Measurements from ENCODE around the gene HCAR1. TPM values are rescaled to one million over a fixed set of nuclear protein-coding genes. Genes with fewer than 3 reads are reported as not detected.
"Not testable (repeated sequence)": the region's sequence is repeated elsewhere in the genome, so short reads cannot be mapped to it uniquely, and the experiment has no call there.

Gene HCAR1
- total RNA-seq, 1 donor from 2014 or later, result 7.6 TPM

GRCh38 chr12:122710341-122710740, 20.3 kb downstream of the HCAR1 start:
- H3K9me3 Mint-ChIP-seq; H3K27me3 Mint-ChIP-seq (ENCODE audit: insufficient read depth); H3K4me3 Mint-ChIP-seq; H3K36me3 Mint-ChIP-seq (ENCODE audit: low read depth); intact Hi-C loops (cut with micrococcal nuclease); H3K27ac Mint-ChIP-seq; H3K4me1 Mint-ChIP-seq (ENCODE audit: low read depth); DNase-seq (ENCODE audit: low spot score): not testable (repeated sequence)

- H3K9me3 Mint-ChIP-seq; H3K4me1 Mint-ChIP-seq (ENCODE audit: low read depth); H3K4me3 Mint-ChIP-seq; H3K27me3 Mint-ChIP-seq (ENCODE audit: insufficient read depth); DNase-seq (ENCODE audit: low spot score); H3K36me3 Mint-ChIP-seq (ENCODE audit: low read depth); H3K27ac Mint-ChIP-seq; intact Hi-C loops (cut with micrococcal nuclease): not testable (repeated sequence)
Observed at GRCh38 chr12:122709287-122709686, 21.4 kb downstream of the HCAR1 start.

GRCh38 chr12:122703841-122704240, 26.8 kb downstream of the HCAR1 start:
- H3K4me1 Mint-ChIP-seq (ENCODE audit: low read depth); H3K27me3 Mint-ChIP-seq (ENCODE audit: insufficient read depth); DNase-seq (ENCODE audit: low spot score); H3K36me3 Mint-ChIP-seq (ENCODE audit: low read depth); H3K27ac Mint-ChIP-seq; H3K9me3 Mint-ChIP-seq; intact Hi-C loops (cut with micrococcal nuclease); H3K4me3 Mint-ChIP-seq: not testable (repeated sequence)

- H3K27me3 Mint-ChIP-seq (ENCODE audit: insufficient read depth); H3K4me1 Mint-ChIP-seq (ENCODE audit: low read depth); DNase-seq (ENCODE audit: low spot score); H3K4me3 Mint-ChIP-seq; H3K9me3 Mint-ChIP-seq; H3K36me3 Mint-ChIP-seq (ENCODE audit: low read depth); H3K27ac Mint-ChIP-seq; intact Hi-C loops (cut with micrococcal nuclease): not testable (repeated sequence)
Observed at GRCh38 chr12:122702890-122703611, 27.6 kb downstream of the HCAR1 start, which contains the start of gene HCAR2. Gene HCAR2 (minus strand): TSS chr12:122703357. CDS start chr12:122703283, 74 bp downstream.

- H3K27ac Mint-ChIP-seq; H3K4me3 Mint-ChIP-seq; H3K36me3 Mint-ChIP-seq (ENCODE audit: low read depth); H3K9me3 Mint-ChIP-seq; intact Hi-C loops (cut with micrococcal nuclease); DNase-seq (ENCODE audit: low spot score); H3K27me3 Mint-ChIP-seq (ENCODE audit: insufficient read depth): not testable (repeated sequence)
- H3K4me1 Mint-ChIP-seq (ENCODE audit: low read depth), result peaks cover 10% of the 10 kb centered on the region
Observed at GRCh38 chr12:122701481-122701880, 29.2 kb downstream of the HCAR1 start.

- H3K4me1 Mint-ChIP-seq (ENCODE audit: low read depth), result peaks cover 10% of the 10 kb centered on the region
Observed at GRCh38 chr12:122700038-122700710, 30.5 kb downstream of the HCAR1 start.

GRCh38 chr12:122696922-122697321, 33.7 kb downstream of the HCAR1 start:
- intact Hi-C loops (cut with micrococcal nuclease); H3K27ac Mint-ChIP-seq; H3K4me3 Mint-ChIP-seq; H3K36me3 Mint-ChIP-seq (ENCODE audit: low read depth); H3K9me3 Mint-ChIP-seq; DNase-seq (ENCODE audit: low spot score); H3K27me3 Mint-ChIP-seq (ENCODE audit: insufficient read depth): not testable (repeated sequence)
- H3K4me1 Mint-ChIP-seq (ENCODE audit: low read depth), result peaks cover 10% of the 10 kb centered on the region

More at GRCh38 chr12:122700038-122700710, 30.5 kb downstream of the HCAR1 start:
- DNase-seq (ENCODE audit: low spot score); H3K4me3 Mint-ChIP-seq; H3K27me3 Mint-ChIP-seq (ENCODE audit: insufficient read depth); H3K9me3 Mint-ChIP-seq; H3K27ac Mint-ChIP-seq; H3K36me3 Mint-ChIP-seq (ENCODE audit: low read depth); intact Hi-C loops (cut with micrococcal nuclease): not testable (repeated sequence)

- intact Hi-C loops (cut with micrococcal nuclease), result no loop called here
- no peak for DNase-seq (ENCODE audit: low spot score)
- no peaks in the 10 kb centered on the region for H3K27me3 Mint-ChIP-seq (ENCODE audit: insufficient read depth)
- no peak overlapping the region for H3K4me3 Mint-ChIP-seq
- H3K4me1 Mint-ChIP-seq (ENCODE audit: low read depth), result peaks cover 7% of the 10 kb centered on the region
- no peaks in the 10 kb centered on the region for H3K36me3 Mint-ChIP-seq (ENCODE audit: low read depth)
- no peaks in the 10 kb centered on the region for H3K9me3 Mint-ChIP-seq
- no peak overlapping the region for H3K27ac Mint-ChIP-seq
Observed at GRCh38 chr12:122691566-122691965, 39.1 kb downstream of the HCAR1 start.

- no peak for DNase-seq (ENCODE audit: low spot score)
- Mint-ChIP-seq H3K4me1 (ENCODE audit: low read depth) (peaks cover 7% of the 10 kb centered on the region), H3K4me3 (no peak overlapping the region), H3K36me3 (ENCODE audit: low read depth) (no peaks in the 10 kb centered on the region), H3K27me3 (ENCODE audit: insufficient read depth) (peaks cover 2% of the 10 kb centered on the region), H3K9me3 (no peaks in the 10 kb centered on the region), H3K27ac (no peak overlapping the region)
- intact Hi-C loops (cut with micrococcal nuclease), result no loop called here
Observed at GRCh38 chr12:122688291-122688690, 42.4 kb downstream of the HCAR1 start.

GRCh38 chr12:122687086-122687485, 43.6 kb downstream of the HCAR1 start:
- H3K27ac Mint-ChIP-seq, result no peak overlapping the region
- intact Hi-C loops (cut with micrococcal nuclease), result no loop called here
- H3K4me3 Mint-ChIP-seq, result no peak overlapping the region
- peaks cover 7% of the 10 kb centered on the region for H3K4me1 Mint-ChIP-seq (ENCODE audit: low read depth)
- peaks cover 2% of the 10 kb centered on the region for H3K27me3 Mint-ChIP-seq (ENCODE audit: insufficient read depth)
- H3K9me3 Mint-ChIP-seq, result no peaks in the 10 kb centered on the region
- H3K36me3 Mint-ChIP-seq (ENCODE audit: low read depth), result no peaks in the 10 kb centered on the region
- no peak for DNase-seq (ENCODE audit: low spot score)

GRCh38 chr12:122686538-122686937, 44.1 kb downstream of the HCAR1 start:
- peaks cover 2% of the 10 kb centered on the region for H3K27me3 Mint-ChIP-seq (ENCODE audit: insufficient read depth)
- intact Hi-C loops (cut with micrococcal nuclease), result no loop called here
- no peaks in the 10 kb centered on the region for H3K36me3 Mint-ChIP-seq (ENCODE audit: low read depth)
- H3K4me1 Mint-ChIP-seq (ENCODE audit: low read depth), result peaks cover 3% of the 10 kb centered on the region
- no peaks in the 10 kb centered on the region for H3K9me3 Mint-ChIP-seq
- H3K27ac Mint-ChIP-seq, result no peak overlapping the region
- DNase-seq (ENCODE audit: low spot score), result no peak
- no peak overlapping the region for H3K4me3 Mint-ChIP-seq

- Mint-ChIP-seq H3K27me3 (ENCODE audit: insufficient read depth) (peaks cover 2% of the 10 kb centered on the region), H3K36me3 (ENCODE audit: low read depth) (no peaks in the 10 kb centered on the region), H3K4me1 (ENCODE audit: low read depth) (no peaks in the 10 kb centered on the region), H3K4me3 (no peak overlapping the region), H3K27ac (no peak overlapping the region), H3K9me3 (no peaks in the 10 kb centered on the region)
- DNase-seq (ENCODE audit: low spot score), result no peak
- intact Hi-C loops (cut with micrococcal nuclease), result no loop called here
Observed at GRCh38 chr12:122684297-122684813, 46.3 kb downstream of the HCAR1 start.

GRCh38 chr12:122681814-122682213, 48.8 kb downstream of the HCAR1 start:
- H3K27me3 Mint-ChIP-seq (ENCODE audit: insufficient read depth), result peaks cover 2% of the 10 kb centered on the region
- no peak for DNase-seq (ENCODE audit: low spot score)
- no peaks in the 10 kb centered on the region for H3K4me1 Mint-ChIP-seq (ENCODE audit: low read depth)
- no peak overlapping the region for H3K4me3 Mint-ChIP-seq
- H3K9me3 Mint-ChIP-seq, result no peaks in the 10 kb centered on the region
- intact Hi-C loops (cut with micrococcal nuclease), result no loop called here
- H3K36me3 Mint-ChIP-seq (ENCODE audit: low read depth), result no peaks in the 10 kb centered on the region
- no peak overlapping the region for H3K27ac Mint-ChIP-seq

Data from activated T-helper 1 cell treated with anti-CD3 and anti-CD28 coated beads, Interleukin-12 subunit alpha, Interleukin-12 subunit beta, Interleukin-2, Interleukin-4 antibody, amounts not matched to agents 30 ng/mL and 10 ng/mL and 1 ng/mL, durations not matched to agents 14 hours and 24 hours and 36 hours (primary cell).